SK-N-MC (cell line): ENCODE measurements around the gene ULK4.

Source experiments
- EZH2 ChIP-seq: fragments of 200-600 bp; sonication (generic); IDR thresholded peaks from one replicate; pipeline ENCODE4 v1.6.1; 2017; ENCODE audit warnings: antibody characterized with exemption
- POLR2AphosphoS5 ChIP-seq: IDR thresholded peaks from 2 replicates; pipeline ENCODE4 v1.6.1; 2012; ENCODE audit warnings: mild to moderate bottlenecking, low read depth, low read length, borderline replicate concordance

DNA sequence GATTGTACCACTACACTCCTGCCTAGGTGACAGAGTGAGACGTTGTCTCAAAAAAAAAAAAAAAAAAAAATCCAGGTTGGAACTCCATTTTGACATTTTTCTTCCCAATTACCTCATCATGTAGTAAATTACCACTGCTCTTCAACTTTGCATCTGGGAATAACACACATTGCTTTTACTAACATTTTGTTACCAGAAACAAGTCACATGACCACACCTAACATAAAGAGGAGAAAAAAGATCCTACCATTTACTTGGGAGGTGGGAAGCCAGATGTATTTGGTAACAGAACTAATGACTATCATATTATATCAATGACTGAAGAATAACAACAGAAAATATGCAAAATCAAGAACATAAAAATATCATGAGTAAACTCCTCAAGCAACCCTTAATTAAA is 49.6 kb downstream of the ULK4 start:
- TF ChIP-seq POLR2AphosphoS5: no peak
- no peak for TF ChIP-seq EZH2
